Liver (tissue), 9 donors: Measurements from ENCODE around the gene SEL1L. TPM values are rescaled to one million over a fixed set of nuclear protein-coding genes. Genes with fewer than 3 reads are reported as not detected.
A peak's percentile ranks its signal among the peaks of the same experiment; 100 is the strongest.

Experiments
- DNase-seq: peaks from one replicate; pipeline ENCODE4 v3.0.0-alpha.2; 2017; ENCODE audit warnings: low spot score
- H3K27ac ChIP-seq, 2 donors: one replicate each; pipeline ENCODE4 v1.7.0; 2013; ENCODE audit warnings: inconsistent platforms in 2 of 2, low read length in 2 of 2, control low read depth in 1 of 2, low read depth in 1 of 2, mild to moderate bottlenecking in 1 of 2
- H3K27me3 ChIP-seq, 4 donors: one replicate each; pipeline versions ENCODE4 v1.6.1 to v1.7.0; 2013; ENCODE audit warnings: low read length in 3 of 4, inconsistent platforms in 1 of 4, mild to moderate bottlenecking in 1 of 4, moderate library complexity in 1 of 4; ENCODE audit not compliant: control insufficient read depth in 4 of 4, insufficient read depth in 4 of 4
- H3K36me3 ChIP-seq, 4 donors: one replicate each; pipeline versions ENCODE4 v1.6.1 to v1.7.0; 2013; ENCODE audit warnings: low read length in 3 of 4, mild to moderate bottlenecking in 3 of 4, low read depth in 1 of 4, moderate library complexity in 1 of 4; ENCODE audit not compliant: control insufficient read depth in 4 of 4, insufficient read depth in 3 of 4
- H3K4me1 ChIP-seq, 4 donors: one replicate each; pipeline versions ENCODE4 v1.6.1 to v1.7.0; 2013; ENCODE audit warnings: low read length in 3 of 4, mild to moderate bottlenecking in 3 of 4, moderate library complexity in 1 of 4; ENCODE audit not compliant: control insufficient read depth in 4 of 4, insufficient read depth in 4 of 4
- H3K4me3 ChIP-seq, 3 donors: one replicate each; pipeline versions ENCODE4 v1.6.1 to v1.7.0; 2013; ENCODE audit warnings: low read length in 3 of 3, control low read depth in 1 of 3, low read depth in 1 of 3, mild to moderate bottlenecking in 1 of 3
- H3K9ac ChIP-seq, 2 donors: one replicate each; pipeline ENCODE4 v1.7.0; 2013; ENCODE audit warnings: low read length in 2 of 2, mild to moderate bottlenecking in 2 of 2, moderate library complexity in 2 of 2, control low read depth in 1 of 2, low read depth in 1 of 2
- H3K9me3 ChIP-seq, 4 donors: one replicate each; pipeline versions ENCODE4 v1.6.1 to v1.7.0; 2013; ENCODE audit warnings: low read length in 3 of 4; ENCODE audit not compliant: control insufficient read depth in 4 of 4
- ATF3 ChIP-seq: IDR thresholded peaks from 2 replicates; pipeline ENCODE4 v1.6.1; 2016; ENCODE audit warnings: antibody characterized with exemption
- CTCF ChIP-seq: fragments of 150-350 bp; IDR thresholded peaks from 2 replicates; pipeline ENCODE4 v1.5.1; 2017; ENCODE audit warnings: improper control_type of control experiment, low read depth, low read length; ENCODE audit not compliant: missing input control
- FOXA1 ChIP-seq: IDR thresholded peaks from 2 replicates; pipeline ENCODE4 v1.6.1; 2016; ENCODE audit warnings: antibody characterized with exemption
- GABPA ChIP-seq, 2 donors: IDR thresholded peaks in 1 of 2; conservative IDR thresholded peaks in 1 of 2; 2 replicates each; pipeline ENCODE4 v1.6.1; 2016; ENCODE audit warnings: antibody characterized with exemption in 2 of 2, mild to moderate bottlenecking in 1 of 2, moderate library complexity in 1 of 2
- HNF4A ChIP-seq, 2 donors: conservative IDR thresholded peaks; 2 replicates each; pipeline ENCODE4 v1.6.1; 2016; ENCODE audit warnings: antibody characterized with exemption in 2 of 2, mild to moderate bottlenecking in 2 of 2
- JUND ChIP-seq, 2 donors: IDR thresholded peaks; 2 replicates each; pipeline ENCODE4 v1.6.1; 2016; ENCODE audit warnings: antibody characterized with exemption in 2 of 2
- NR2F2 ChIP-seq: IDR thresholded peaks from 2 replicates; pipeline ENCODE4 v1.6.1; 2016; ENCODE audit warnings: antibody characterized with exemption
- RAD21 ChIP-seq, 2 donors: IDR thresholded peaks; 2 replicates each; pipeline ENCODE4 v1.6.1; 2016; ENCODE audit warnings: antibody characterized with exemption in 2 of 2, mild to moderate bottlenecking in 2 of 2
- REST ChIP-seq: IDR thresholded peaks from 2 replicates; pipeline ENCODE4 v1.6.1; 2016; ENCODE audit warnings: antibody characterized with exemption, mild to moderate bottlenecking
- SP1 ChIP-seq: IDR thresholded peaks from 2 replicates; pipeline ENCODE4 v1.6.1; 2018; ENCODE audit warnings: antibody characterized with exemption, mild to moderate bottlenecking
- TAF1 ChIP-seq: conservative IDR thresholded peaks from 2 replicates; pipeline ENCODE4 v1.6.1; 2016; ENCODE audit warnings: antibody characterized with exemption, mild to moderate bottlenecking
- YY1 ChIP-seq: IDR thresholded peaks from 2 replicates; pipeline ENCODE4 v1.6.1; 2016; ENCODE audit warnings: antibody characterized with exemption, mild to moderate bottlenecking
- ZBTB33 ChIP-seq: IDR thresholded peaks from 2 replicates; pipeline ENCODE4 v1.6.1; 2016; ENCODE audit warnings: antibody characterized with exemption
- WGBS: extraction: QIAGEN DNeasy Blood & Tissue Kit; methylation state at CpG from one replicate; pipeline ENCODE4 v1.1.7; 2013; 5-methylcytosine and 5-hydroxymethylcytosine counted together
- polyA plus RNA-seq, 2 donors: library from polyadenylated mRNA; stranded (reverse) in 1 of 2; unstranded in 1 of 2; fragments of 200-250 nt in 1 of 2; fragments of >200 nt in 1 of 2; fragmentation: Nextera tagmentation in 1 of 2; extraction: Ambion mirVana in 1 of 2; gene quantifications; one replicate each; pipeline versions ENCODE4 v1.2.1 to v1.2.3, GENCODE V29; 2013 to 2015
- total RNA-seq, 2 donors: library from RNA; depleted of rRNA; stranded (reverse); fragments of >200 nt; gene quantifications; one replicate each; pipeline ENCODE4 v1.2.3, GENCODE V29; 2014
- donor health status: healthy.
- donor health status: healthy.
- donor health status: healthy.
- donor health status: healthy.
- donor health status: healthy.

The SEL1L gene
- total and polyA plus RNA-seq, 4 donors = 40.7 to 117 (median 45.6) TPM

GRCh38 chr14:81453166-81453766 lies 80.4 kb downstream of the SEL1L start:
- TF ChIP-seq RAD21 (IDR thresholded peaks at IDR 0.05) (peak; percentile 97 to 98), ATF3 (no peak), NR2F2 (no peak), CTCF (peak; percentile 97)
- Histone ChIP-seq H3K9ac (no peak overlapping the region), H3K4me1 (peaks cover 0 to 8% (median 6%) of the 10 kb centered on the region in 4 donors), H3K4me3 (no peak overlapping the region), H3K27me3 (no peaks in the 10 kb centered on the region), H3K27ac (no peak overlapping the region), H3K9me3 (no peaks in the 10 kb centered on the region), H3K36me3 (no peaks in the 10 kb centered on the region)
- peak; percentile 68 for DNase-seq
- 18% methylated on average over 8 of the region's 8 CpGs for WGBS

GRCh38 chr14:81452341-81453133 lies 81.1 kb downstream of the SEL1L start:
- 72% methylated on average over 11 of the region's 11 CpGs for WGBS
- Histone ChIP-seq H3K4me1 (peaks cover 0 to 8% (median 6%) of the 10 kb centered on the region in 4 donors), H3K9ac (no peak overlapping the region), H3K36me3 (no peaks in the 10 kb centered on the region), H3K27ac (no peak overlapping the region), H3K9me3 (no peaks in the 10 kb centered on the region), H3K27me3 (no peaks in the 10 kb centered on the region), H3K4me3 (no peak overlapping the region)
- DNase-seq = no peak
- no peak for TF ChIP-seq FOXA1
- TF ChIP-seq TAF1 = no peak
- no peak for TF ChIP-seq SP1
- TF ChIP-seq HNF4A (conservative IDR thresholded peaks at IDR 0.05) = no peak
- TF ChIP-seq JUND (IDR thresholded peaks at IDR 0.05) = no peak
- TF ChIP-seq ZBTB33 = no peak
- no peak for TF ChIP-seq GABPA (IDR thresholded peaks at IDR 0.05 in 1 of 2, conservative IDR thresholded peaks at IDR 0.05 in 1 of 2)
- TF ChIP-seq RAD21 (IDR thresholded peaks at IDR 0.05) = no peak
- no peak for TF ChIP-seq NR2F2
- TF ChIP-seq CTCF = no peak
- no peak for TF ChIP-seq ATF3
- no peak for TF ChIP-seq REST
- no peak for TF ChIP-seq YY1
